GM21528 (cell line): ENCODE data around the gene ZNF19.
"Not testable (repeated sequence)": the region's sequence is repeated elsewhere in the genome, so short reads cannot be mapped to it uniquely, and the experiment has no call there.

Source experiments
- ATAC-seq: cut with Tn5 transposase; IDR thresholded peaks from one replicate; pipeline ENCODE4 v1.9.1; 2021; ENCODE audit warnings: mild to moderate bottlenecking, moderate library complexity; ENCODE audit not compliant: unreplicated experiment, low FRiP score

The ZNF19 gene

GRCh38 chr16:71489122-71489521 lies at the start of gene ZNF19:
ZNF19 (minus strand) TSS chr16:71489324; CDS start chr16:71482114, 7,210 bp downstream.
- no peak for ATAC-seq

DNA sequence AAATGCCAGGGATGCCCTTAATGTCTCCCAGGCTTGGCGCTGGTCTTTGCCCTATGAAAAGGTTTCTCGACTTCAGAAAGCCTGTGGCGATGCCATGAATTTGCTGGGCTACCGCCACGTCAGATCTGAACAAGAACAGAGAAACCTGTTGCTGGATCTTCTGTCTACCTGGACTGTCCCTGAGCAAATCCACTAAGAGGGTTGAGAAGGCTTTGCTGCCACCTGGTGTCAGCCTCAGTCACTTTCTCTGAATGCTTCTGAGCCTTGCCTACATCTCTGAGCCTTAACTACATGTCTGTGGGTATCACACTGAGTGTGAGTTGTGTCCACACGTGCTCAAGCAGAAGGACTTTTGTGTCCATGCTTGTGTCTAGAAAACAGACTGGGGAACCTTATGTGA lies 48.5 kb upstream of the ZNF19 start:
- peak; percentile 56 for ATAC-seq

DNA sequence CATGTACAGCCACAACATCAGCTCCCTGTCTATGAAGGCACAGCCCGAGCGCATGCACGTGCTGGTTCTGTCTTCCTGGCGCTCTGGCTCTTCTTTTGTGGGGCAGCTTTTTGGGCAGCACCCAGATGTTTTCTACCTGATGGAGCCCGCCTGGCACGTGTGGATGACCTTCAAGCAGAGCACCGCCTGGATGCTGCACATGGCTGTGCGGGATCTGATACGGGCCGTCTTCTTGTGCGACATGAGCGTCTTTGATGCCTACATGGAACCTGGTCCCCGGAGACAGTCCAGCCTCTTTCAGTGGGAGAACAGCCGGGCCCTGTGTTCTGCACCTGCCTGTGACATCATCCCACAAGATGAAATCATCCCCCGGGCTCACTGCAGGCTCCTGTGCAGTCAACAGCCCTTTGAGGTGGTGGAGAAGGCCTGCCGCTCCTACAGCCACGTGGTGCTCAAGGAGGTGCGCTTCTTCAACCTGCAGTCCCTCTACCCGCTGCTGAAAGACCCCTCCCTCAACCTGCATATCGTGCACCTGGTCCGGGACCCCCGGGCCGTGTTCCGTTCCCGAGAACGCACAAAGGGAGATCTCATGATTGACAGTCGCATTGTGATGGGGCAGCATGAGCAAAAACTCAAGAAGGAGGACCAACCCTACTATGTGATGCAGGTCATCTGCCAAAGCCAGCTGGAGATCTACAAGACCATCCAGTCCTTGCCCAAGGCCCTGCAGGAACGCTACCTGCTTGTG lies 47.8 kb upstream of the ZNF19 start:
- ATAC-seq, result no peak

- no peak for ATAC-seq
Measured at GRCh38 chr16:71532366-71532765, 43.2 kb upstream of the ZNF19 start.

- no peak for ATAC-seq
Measured at GRCh38 chr16:71528863-71529262, 39.7 kb upstream of the ZNF19 start.

DNA sequence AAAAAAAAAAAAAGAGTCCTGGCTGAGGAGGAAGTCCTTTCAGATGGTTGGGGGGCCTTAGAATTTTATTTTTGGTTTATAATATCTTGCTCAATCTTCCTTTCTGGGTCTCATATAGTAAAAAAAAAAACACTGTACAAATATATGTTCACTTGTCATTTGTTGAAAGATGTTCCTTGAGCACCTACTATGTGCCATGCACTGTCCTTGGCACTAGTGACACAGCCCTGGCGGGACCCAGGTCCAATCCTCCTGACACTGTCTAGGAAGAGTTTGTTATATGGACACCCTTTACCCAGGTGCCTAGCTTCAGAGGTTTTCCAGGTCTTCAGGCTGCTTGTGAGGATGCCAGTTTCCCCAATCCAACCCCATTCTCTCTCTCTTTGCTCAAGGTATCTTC lies 39.1 kb upstream of the ZNF19 start:
- no peak for ATAC-seq

GRCh38 chr16:71526111-71526631 lies 37.0 kb upstream of the ZNF19 start, which contains the start of gene CHST4:
CHST4 (plus strand) TSS chr16:71526426; CDS start chr16:71536678, 10,252 bp downstream.
- ATAC-seq, result no peak

DNA sequence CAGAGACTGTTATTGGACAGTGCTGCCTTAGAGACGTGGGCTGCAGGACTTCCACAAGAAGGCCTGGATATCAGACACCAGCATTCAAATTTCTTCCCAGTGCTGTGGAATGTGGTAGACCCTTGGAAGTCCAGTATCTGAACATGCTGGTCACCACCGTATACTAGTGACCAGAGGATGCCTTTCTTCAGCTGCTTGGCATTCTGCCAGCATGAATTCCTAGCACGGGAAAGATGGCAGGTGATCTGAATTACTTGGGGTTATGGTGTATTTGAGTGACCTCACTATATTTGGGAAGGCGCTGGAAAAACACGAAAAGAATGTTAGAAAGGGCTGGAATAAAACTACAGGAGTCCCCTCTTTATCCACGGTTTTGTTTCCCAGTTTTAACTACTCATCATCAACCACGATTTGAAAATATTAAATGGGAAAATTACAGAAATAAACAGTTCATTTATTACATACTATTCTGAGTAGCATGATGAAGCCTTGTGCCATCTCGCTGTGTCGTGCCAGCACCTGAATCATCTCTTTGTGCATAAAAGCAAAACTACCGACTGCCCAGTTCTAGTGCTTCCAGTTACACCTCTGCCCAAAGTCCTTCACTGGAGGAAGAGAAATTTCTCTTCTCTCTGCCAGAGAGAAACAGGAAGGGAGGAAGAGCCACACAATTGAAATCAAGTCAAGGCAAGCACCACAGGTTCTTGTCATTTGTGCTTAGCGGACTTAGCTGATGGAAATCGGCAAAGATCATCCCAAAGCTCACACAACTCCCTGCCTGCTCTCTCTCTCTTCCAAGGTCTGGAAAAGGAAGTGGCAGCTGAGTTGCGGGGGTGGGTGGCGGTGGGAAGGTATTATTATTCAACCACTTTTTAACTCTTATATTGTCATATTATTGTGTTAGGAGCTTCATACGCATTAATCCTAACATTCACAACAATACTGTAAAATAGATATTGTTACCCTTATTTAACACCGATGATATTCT lies 35.7 kb upstream of the ZNF19 start:
- ATAC-seq, result no peak

DNA sequence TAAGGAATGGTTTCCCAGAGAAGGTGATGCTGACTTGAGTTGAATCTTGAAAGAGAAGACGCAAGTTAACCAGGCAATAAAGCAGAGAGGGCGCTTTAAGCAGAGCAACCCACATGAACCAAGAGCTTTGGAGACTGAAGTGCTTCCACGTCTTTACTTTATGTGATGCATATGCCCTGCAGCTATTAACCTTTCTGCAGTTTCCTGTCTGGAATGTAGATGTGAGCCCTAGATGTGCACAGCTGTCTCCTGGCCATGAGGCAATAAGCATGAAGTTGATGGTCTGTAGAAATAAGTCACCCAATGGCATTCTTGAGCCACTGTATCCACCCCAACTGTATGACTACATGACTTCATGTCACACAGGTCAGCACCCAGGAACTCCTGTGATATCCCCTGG lies 31.4 kb upstream of the ZNF19 start:
- no peak for ATAC-seq

DNA sequence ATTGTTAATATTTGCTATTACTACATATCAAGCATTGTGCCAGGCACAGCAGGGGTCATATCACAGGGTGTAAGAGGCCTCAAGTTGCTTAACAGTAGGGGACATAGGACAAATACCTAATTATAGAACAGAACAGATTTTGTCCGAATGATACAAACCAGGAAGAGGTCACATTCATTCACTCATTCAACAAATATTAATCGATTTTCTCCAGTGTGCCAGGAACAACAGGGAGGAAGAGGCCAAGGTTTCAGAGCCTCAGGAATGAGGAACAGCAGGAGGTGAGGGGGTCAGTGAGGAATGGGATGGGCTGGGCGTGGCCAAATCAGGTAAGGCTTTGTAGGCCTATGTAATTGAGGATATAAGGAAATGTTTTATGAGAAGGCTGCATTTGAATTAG lies 25.9 kb upstream of the ZNF19 start:
- no peak for ATAC-seq

- ATAC-seq, result no peak
Measured at GRCh38 chr16:71514476-71514875, 25.4 kb upstream of the ZNF19 start.

- no peak for ATAC-seq
Measured at GRCh38 chr16:71513302-71513701, 24.2 kb upstream of the ZNF19 start.

DNA sequence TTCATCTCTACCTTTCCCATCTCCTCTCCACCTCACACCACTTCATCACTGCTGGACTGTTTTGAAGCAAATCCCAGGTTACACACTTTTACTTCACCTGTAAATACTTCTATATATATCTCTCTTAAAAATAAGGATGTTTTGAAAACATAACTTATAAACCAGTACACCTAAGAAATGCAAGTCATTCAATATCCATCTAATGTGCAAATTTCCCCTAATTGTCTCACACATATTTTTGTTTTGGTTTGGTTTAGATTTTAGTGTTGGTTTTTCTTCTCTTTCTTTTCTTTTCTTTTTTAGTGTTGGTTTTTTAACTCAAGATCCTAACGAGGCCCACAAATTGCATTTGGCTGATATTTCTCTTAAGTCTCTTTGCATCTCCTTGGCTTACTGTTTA lies 17.9 kb upstream of the ZNF19 start:
- ATAC-seq, result no peak

DNA sequence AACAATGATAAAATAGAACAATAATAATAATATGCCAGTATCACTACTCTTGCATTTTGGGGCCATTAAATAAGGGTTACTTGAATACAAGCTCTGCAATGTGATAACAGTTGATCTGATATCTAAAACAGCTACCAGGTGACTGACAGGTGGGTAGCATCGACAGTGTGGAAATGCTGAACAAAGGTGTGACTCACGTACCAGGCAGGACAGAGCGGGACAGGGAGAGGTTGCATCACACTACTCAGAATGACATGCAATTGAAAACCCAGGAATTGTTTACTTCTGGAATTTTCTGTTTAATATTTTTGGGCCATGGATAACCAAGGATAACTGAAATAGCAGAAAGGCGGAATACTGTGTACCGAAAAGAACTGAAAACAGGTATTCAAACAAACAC lies 15.8 kb upstream of the ZNF19 start:
- ATAC-seq, result no peak

GRCh38 chr16:71504051-71504450 lies 14.9 kb upstream of the ZNF19 start:
- ATAC-seq, result not testable (repeated sequence)

- ATAC-seq, result no peak
Measured at GRCh38 chr16:71501547-71501946, 12.4 kb upstream of the ZNF19 start.

DNA sequence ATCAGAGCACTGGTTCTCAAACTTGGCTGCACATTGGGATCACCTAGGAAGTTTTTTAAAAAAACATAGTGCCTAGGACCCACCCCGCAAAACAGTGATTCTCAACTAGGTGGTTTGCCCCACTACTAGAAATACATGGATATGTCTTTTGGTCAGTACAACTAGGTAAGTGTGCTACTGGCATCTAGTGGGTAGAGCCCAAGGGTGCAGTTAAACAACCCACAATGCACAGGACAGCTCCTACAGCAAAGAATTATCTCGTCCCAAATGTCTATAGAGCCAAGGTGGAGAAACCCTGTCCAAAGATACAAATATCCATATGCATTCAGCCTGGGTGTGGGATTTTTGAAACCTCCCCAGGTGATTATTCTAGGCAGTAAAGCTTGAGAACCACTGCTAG lies 11.8 kb upstream of the ZNF19 start:
- ATAC-seq, result no peak

GRCh38 chr16:71499775-71500364 lies 10.7 kb upstream of the ZNF19 start:
- ATAC-seq, result peak; percentile 60

DNA sequence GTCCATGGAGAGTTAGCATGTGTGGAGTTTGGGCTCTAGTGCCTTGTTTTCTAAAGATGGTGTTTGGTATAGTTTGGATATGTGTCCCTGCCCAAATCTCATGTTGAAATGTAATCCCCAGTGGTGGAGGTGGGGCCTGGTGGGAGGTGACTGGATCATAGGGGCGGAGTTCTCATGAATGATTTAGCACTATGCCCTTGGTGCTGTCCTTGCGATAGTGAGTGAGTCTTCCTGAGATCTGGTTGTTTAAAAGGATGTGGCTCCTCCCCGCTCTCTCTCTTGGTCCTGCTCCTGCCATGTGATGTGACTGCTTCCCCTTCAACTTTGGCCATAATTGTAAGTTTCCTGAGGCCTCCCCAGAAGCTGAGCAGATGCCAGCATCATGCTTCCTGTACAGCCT lies 8.9 kb upstream of the ZNF19 start:
- no peak for ATAC-seq

DNA sequence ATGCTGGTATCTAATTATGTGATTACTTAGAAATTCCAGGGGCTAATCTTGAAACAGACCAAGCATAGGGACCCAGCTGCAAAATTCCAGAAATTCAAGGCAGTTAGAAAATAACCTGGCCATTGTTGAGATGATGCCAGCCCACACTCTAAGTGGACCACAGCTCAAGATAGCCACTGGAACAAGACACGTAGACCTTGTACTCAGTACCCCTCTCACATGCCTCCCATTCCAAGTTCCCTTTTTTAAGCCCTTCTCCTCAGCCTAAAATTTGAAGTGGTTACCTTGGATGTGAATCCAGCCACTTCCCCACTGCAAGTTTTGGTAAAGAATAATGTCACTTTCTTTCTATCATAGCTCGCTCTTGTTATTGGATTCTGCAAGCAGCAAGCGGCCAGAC lies 4.1 kb upstream of the ZNF19 start:
- ATAC-seq, result no peak

GRCh38 chr16:71492786-71493185 lies 3.7 kb upstream of the ZNF19 start:
- ATAC-seq, result no peak
